HEK293 (cell line): ENCODE measurements around the gene SELENOT.

Experiments used
- CTCF ChIA-PET: fragments of 350-600 bp; formaldehyde crosslinking; extraction: SDS; loops from one replicate; lab custom pipeline; 2021; ENCODE audit warnings: antibody characterized with exemption; lab: Yijun Ruan, JAX
- POLR2A ChIA-PET: fragments of 300-600 bp; formaldehyde crosslinking; extraction: SDS; loops from one replicate; lab custom pipeline; 2020; ENCODE audit warnings: antibody characterized with exemption, inconsistent platforms; lab: Yijun Ruan, JAX
- H3K27ac ChIP-seq: fragments of 200-500 bp; sonication (Bioruptor generic); 2 replicates; pipeline ENCODE4 v1.5.1; 2014; ENCODE audit warnings: low read depth, low read length, control low read depth, inconsistent platforms; ENCODE audit errors: extremely low read depth
- H3K36me3 ChIP-seq, 2 experiments: fragments of 200-500 bp in 1 of 2; sonication (Bioruptor generic) in 1 of 2; 1 replicate in 1 of 2; 2 replicates in 1 of 2; pipeline ENCODE4 v1.5.1; 2014 to 2017; ENCODE audit warnings: inconsistent platforms in 2 of 2, low read length in 2 of 2; ENCODE audit not compliant: control insufficient read depth in 2 of 2, insufficient read depth in 1 of 2
- H3K4me1 ChIP-seq: fragments of 200-500 bp; sonication (Bioruptor generic); 2 replicates; pipeline ENCODE4 v1.5.1; 2014; ENCODE audit warnings: mild to moderate bottlenecking, low read length, inconsistent platforms; ENCODE audit not compliant: control insufficient read depth, insufficient read depth
- H3K4me3 ChIP-seq: 2 replicates; pipeline ENCODE4 v1.5.1; 2011; ENCODE audit warnings: low read depth, mild to moderate bottlenecking, control low read depth, low read length, moderate library complexity
- H3K9me3 ChIP-seq: fragments of 200-500 bp; sonication (Bioruptor generic); 2 replicates; pipeline ENCODE4 v1.5.1; 2014; ENCODE audit warnings: low read depth, low read length, inconsistent platforms; ENCODE audit not compliant: control insufficient read depth, insufficient read depth
- BCL6B ChIP-seq: fragments of 450-650 bp; formaldehyde crosslinking; IDR thresholded peaks from 2 replicates; pipeline ENCODE4 v1.5.1; 2017; ENCODE audit warnings: missing biosample characterization, missing genetic modification characterization
- CTCF ChIP-seq: fragments of 450-650 bp; formaldehyde crosslinking; IDR thresholded peaks from 2 replicates; pipeline ENCODE4 v1.5.1; 2016; ENCODE audit warnings: missing biosample characterization, missing genetic modification characterization
- REPIN1 ChIP-seq: fragments of 450-650 bp; formaldehyde crosslinking; IDR thresholded peaks from 2 replicates; pipeline ENCODE4 v1.5.1; 2017; ENCODE audit warnings: missing biosample characterization, missing genetic modification characterization, low read depth
- SP2 ChIP-seq: fragments of 450-650 bp; formaldehyde crosslinking; IDR thresholded peaks from 2 replicates; pipeline ENCODE4 v1.5.1; 2016; ENCODE audit warnings: missing biosample characterization, missing genetic modification characterization
- TRIM28 ChIP-seq: IDR thresholded peaks from 2 replicates; pipeline ENCODE4 v1.6.1; 2011; ENCODE audit warnings: low read length, control low read depth, borderline replicate concordance
- ZNF10 ChIP-seq: fragments of 450-650 bp; formaldehyde crosslinking; IDR thresholded peaks from 2 replicates; pipeline ENCODE4 v1.5.1; 2017; ENCODE audit warnings: missing biosample characterization, missing genetic modification characterization
- ZNF341 ChIP-seq: fragments of 450-650 bp; formaldehyde crosslinking; IDR thresholded peaks from 2 replicates; pipeline ENCODE4; 2016; ENCODE audit warnings: low read depth, missing biosample characterization, missing genetic modification characterization
- ZNF391 ChIP-seq: fragments of 450-650 bp; formaldehyde crosslinking; IDR thresholded peaks from 2 replicates; pipeline ENCODE4 v1.5.1; 2016; ENCODE audit warnings: low read depth, missing biosample characterization, missing genetic modification characterization, borderline replicate concordance
- ZNF501 ChIP-seq: fragments of 450-650 bp; formaldehyde crosslinking; IDR thresholded peaks from 2 replicates; pipeline ENCODE4 v1.5.1; 2016; ENCODE audit warnings: missing biosample characterization, missing genetic modification characterization
- ZNF560 ChIP-seq: fragments of 450-650 bp; formaldehyde crosslinking; IDR thresholded peaks from 2 replicates; pipeline ENCODE4 v1.5.1; 2017; ENCODE audit warnings: missing biosample characterization, missing genetic modification characterization, borderline replicate concordance
- ZNF658 ChIP-seq: fragments of 450-650 bp; formaldehyde crosslinking; IDR thresholded peaks from 2 replicates; pipeline ENCODE4; 2016; ENCODE audit warnings: missing biosample characterization, missing genetic modification characterization
- ZNF768 ChIP-seq: fragments of 450-650 bp; formaldehyde crosslinking; IDR thresholded peaks from 2 replicates; pipeline ENCODE4 v1.5.1; 2018; ENCODE audit warnings: missing biosample characterization, mild to moderate bottlenecking, missing genetic modification characterization
- TF ChIP-seq, protein P1 (sequence below): fragments of 450-650 bp; formaldehyde crosslinking; IDR thresholded peaks from 2 replicates; pipeline ENCODE4 v1.5.1; 2016; ENCODE audit warnings: missing biosample characterization, missing genetic modification characterization
- TF ChIP-seq, protein P2 (sequence below): fragments of 450-650 bp; formaldehyde crosslinking; IDR thresholded peaks from 2 replicates; pipeline ENCODE4 v1.5.1; 2016; ENCODE audit warnings: missing biosample characterization, missing genetic modification characterization, borderline replicate concordance
- TF ChIP-seq, protein P3 (sequence below): fragments of 450-650 bp; formaldehyde crosslinking; IDR thresholded peaks from 2 replicates; pipeline ENCODE4 v1.5.1; 2016; ENCODE audit warnings: missing biosample characterization, missing genetic modification characterization

The SELENOT gene

GRCh38 chr3:150666167-150666566 is 63.0 kb downstream of the SELENOT start:
- TF ChIP-seq ZNF658 (tag by site-specific recombination) (no peak), TRIM28 (no peak), ZNF341 (tag by site-specific recombination) (no peak), BCL6B (tag by site-specific recombination) (no peak), ZNF391 (no peak), ZNF560 (no peak), ZNF501 (tag by site-specific recombination) (no peak), SP2 (tag by site-specific recombination) (no peak), CTCF (tag by site-specific recombination) (no peak), ZNF768 (tag by site-specific recombination) (no peak), REPIN1 (no peak), ZNF10 (tag by site-specific recombination) (no peak)
- TF ChIP-seq, protein P1, sequence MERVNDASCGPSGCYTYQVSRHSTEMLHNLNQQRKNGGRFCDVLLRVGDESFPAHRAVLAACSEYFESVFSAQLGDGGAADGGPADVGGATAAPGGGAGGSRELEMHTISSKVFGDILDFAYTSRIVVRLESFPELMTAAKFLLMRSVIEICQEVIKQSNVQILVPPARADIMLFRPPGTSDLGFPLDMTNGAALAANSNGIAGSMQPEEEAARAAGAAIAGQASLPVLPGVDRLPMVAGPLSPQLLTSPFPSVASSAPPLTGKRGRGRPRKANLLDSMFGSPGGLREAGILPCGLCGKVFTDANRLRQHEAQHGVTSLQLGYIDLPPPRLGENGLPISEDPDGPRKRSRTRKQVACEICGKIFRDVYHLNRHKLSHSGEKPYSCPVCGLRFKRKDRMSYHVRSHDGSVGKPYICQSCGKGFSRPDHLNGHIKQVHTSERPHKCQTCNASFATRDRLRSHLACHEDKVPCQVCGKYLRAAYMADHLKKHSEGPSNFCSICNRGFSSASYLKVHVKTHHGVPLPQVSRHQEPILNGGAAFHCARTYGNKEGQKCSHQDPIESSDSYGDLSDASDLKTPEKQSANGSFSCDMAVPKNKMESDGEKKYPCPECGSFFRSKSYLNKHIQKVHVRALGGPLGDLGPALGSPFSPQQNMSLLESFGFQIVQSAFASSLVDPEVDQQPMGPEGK (tag by site-specific recombination), result no peak
- TF ChIP-seq, protein P2, sequence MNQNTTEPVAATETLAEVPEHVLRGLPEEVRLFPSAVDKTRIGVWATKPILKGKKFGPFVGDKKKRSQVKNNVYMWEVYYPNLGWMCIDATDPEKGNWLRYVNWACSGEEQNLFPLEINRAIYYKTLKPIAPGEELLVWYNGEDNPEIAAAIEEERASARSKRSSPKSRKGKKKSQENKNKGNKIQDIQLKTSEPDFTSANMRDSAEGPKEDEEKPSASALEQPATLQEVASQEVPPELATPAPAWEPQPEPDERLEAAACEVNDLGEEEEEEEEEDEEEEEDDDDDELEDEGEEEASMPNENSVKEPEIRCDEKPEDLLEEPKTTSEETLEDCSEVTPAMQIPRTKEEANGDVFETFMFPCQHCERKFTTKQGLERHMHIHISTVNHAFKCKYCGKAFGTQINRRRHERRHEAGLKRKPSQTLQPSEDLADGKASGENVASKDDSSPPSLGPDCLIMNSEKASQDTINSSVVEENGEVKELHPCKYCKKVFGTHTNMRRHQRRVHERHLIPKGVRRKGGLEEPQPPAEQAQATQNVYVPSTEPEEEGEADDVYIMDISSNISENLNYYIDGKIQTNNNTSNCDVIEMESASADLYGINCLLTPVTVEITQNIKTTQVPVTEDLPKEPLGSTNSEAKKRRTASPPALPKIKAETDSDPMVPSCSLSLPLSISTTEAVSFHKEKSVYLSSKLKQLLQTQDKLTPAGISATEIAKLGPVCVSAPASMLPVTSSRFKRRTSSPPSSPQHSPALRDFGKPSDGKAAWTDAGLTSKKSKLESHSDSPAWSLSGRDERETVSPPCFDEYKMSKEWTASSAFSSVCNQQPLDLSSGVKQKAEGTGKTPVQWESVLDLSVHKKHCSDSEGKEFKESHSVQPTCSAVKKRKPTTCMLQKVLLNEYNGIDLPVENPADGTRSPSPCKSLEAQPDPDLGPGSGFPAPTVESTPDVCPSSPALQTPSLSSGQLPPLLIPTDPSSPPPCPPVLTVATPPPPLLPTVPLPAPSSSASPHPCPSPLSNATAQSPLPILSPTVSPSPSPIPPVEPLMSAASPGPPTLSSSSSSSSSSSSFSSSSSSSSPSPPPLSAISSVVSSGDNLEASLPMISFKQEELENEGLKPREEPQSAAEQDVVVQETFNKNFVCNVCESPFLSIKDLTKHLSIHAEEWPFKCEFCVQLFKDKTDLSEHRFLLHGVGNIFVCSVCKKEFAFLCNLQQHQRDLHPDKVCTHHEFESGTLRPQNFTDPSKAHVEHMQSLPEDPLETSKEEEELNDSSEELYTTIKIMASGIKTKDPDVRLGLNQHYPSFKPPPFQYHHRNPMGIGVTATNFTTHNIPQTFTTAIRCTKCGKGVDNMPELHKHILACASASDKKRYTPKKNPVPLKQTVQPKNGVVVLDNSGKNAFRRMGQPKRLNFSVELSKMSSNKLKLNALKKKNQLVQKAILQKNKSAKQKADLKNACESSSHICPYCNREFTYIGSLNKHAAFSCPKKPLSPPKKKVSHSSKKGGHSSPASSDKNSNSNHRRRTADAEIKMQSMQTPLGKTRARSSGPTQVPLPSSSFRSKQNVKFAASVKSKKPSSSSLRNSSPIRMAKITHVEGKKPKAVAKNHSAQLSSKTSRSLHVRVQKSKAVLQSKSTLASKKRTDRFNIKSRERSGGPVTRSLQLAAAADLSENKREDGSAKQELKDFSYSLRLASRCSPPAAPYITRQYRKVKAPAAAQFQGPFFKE (tag by site-specific recombination), result no peak
- TF ChIP-seq, protein P3, sequence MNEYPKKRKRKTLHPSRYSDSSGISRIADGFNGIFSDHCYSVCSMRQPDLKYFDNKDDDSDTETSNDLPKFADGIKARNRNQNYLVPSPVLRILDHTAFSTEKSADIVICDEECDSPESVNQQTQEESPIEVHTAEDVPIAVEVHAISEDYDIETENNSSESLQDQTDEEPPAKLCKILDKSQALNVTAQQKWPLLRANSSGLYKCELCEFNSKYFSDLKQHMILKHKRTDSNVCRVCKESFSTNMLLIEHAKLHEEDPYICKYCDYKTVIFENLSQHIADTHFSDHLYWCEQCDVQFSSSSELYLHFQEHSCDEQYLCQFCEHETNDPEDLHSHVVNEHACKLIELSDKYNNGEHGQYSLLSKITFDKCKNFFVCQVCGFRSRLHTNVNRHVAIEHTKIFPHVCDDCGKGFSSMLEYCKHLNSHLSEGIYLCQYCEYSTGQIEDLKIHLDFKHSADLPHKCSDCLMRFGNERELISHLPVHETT (tag by site-specific recombination), result no peak
- no peak overlapping the region for H3K27ac ChIP-seq
- ChIA-PET CTCF (no interaction called here), POLR2A (no interaction called here)
- H3K4me3 ChIP-seq, result no peak overlapping the region
- H3K9me3 ChIP-seq, result no peaks in the 10 kb centered on the region
- no peaks in the 10 kb centered on the region for H3K4me1 ChIP-seq
- no peaks in the 10 kb centered on the region for H3K36me3 ChIP-seq
